ENCODE results near the gene MORC2.

MORC2 gene

GRCh38 chr22:30968015-30968923 lies at the start of gene MORC2:
Gene MORC2 (minus strand): TSS chr22:30968774. CDS start chr22:30967889, 885 bp downstream.
- in situ Hi-C loops (cut with MboI; ENCODE audit: low sequenced_read_pairs): no loop called here

GRCh38 chr22:31005535-31005934 lies 37.0 kb upstream of the MORC2 start:
- in situ Hi-C loops (cut with MboI; ENCODE audit: low sequenced_read_pairs): no loop called here

DNA sequence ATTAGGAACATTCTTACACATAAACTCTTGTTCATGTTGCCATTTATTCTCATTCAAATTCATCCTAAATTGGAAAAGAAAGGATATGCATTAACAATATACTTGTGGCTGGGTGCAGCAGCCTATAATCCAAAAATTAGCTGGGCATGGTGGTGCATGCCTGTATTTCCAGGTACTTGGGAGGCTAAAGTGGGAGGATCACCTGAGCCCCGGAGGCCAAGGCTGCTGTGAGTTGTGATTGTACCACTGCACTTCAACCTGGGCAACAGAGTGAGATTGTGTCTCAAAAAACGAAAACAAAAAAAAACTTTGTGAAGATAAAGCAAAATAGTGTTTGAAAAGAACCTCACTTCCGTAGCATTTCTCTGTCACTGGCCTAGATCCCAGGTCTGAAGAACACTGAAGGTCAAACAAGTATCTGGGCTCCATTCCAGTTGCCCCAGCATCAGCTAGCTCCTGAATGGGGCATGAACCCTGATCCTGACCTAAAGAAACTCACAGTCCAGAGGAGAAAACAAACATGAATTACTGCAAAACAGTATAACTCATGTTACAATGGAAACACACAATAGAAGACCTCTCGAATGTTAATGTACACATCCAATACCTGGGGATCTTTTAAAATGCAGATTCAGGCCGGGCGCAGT lies 32.7 kb upstream of the MORC2 start:
- in situ Hi-C loops (cut with MboI; ENCODE audit: low sequenced_read_pairs): no loop called here

GRCh38 chr22:30998329-30998728 lies 29.8 kb upstream of the MORC2 start:
- in situ Hi-C loops (cut with MboI; ENCODE audit: low sequenced_read_pairs): no loop called here

DNA sequence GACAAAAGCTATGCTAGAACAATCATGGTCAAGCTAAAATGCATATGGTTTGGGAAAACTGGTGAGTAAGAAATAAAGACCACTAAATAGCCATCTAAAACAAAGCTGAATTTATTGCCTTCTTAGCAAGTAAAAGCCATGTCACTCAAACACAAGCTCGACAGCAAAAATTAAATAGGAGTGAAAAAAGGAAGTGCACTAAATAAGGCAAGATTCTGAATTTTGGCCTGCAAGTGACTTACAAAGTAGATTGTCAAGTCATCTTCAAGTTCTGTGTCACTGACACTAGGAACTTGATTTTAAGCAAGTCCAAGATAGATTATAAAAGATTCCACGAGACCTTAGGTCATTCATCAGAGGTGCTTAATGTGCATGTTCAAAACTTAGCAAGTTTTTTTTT lies 27.9 kb upstream of the MORC2 start:
- in situ Hi-C loops (cut with MboI; ENCODE audit: low sequenced_read_pairs): no loop called here

DNA sequence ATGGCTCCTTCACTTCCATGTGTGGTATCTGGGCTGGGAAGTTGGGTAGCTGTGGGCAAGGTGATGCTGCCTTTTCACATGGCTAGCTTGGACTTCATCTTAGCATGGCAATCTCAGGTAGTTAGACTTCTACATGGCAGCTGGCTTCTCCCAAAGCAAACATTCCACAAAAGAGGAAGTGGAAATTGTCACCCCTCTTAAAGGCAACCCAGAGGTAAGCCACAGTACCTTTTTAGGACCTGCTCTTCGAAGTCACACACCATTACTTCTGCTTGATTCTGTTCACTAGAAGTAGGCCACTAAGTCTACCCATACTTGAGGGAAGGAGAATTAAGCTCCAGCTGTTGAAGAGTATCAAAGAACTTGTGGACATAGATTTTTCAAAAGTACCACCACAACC lies 26.4 kb upstream of the MORC2 start:
- in situ Hi-C loops (cut with MboI; ENCODE audit: low sequenced_read_pairs): no loop called here

DNA sequence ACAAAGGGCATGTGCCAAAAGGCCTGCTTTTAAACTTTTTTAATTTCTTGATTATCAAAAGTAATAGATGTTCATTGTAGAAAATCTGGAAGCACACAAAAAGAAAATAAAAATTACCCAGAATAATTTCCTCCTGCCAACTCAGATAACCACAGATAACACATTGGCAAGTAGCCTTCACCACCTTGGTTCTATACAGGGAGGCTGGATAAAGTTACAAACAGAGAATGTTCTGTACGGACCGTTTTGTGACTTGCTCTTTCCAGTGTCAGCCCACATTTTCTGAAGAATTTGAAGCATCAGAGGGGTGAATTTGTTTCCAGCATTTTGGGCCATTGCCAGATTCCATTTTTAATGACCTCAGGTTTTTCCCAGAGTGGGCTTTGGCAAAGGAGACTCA lies 24.0 kb upstream of the MORC2 start:
- in situ Hi-C loops (cut with MboI; ENCODE audit: low sequenced_read_pairs): no loop called here

GRCh38 chr22:30990690-30991089 lies 22.1 kb upstream of the MORC2 start:
- in situ Hi-C loops (cut with MboI; ENCODE audit: low sequenced_read_pairs): no loop called here

- in situ Hi-C loops (cut with MboI; ENCODE audit: low sequenced_read_pairs): no loop called here
Measured at GRCh38 chr22:30989474-30989873, 20.9 kb upstream of the MORC2 start.

DNA sequence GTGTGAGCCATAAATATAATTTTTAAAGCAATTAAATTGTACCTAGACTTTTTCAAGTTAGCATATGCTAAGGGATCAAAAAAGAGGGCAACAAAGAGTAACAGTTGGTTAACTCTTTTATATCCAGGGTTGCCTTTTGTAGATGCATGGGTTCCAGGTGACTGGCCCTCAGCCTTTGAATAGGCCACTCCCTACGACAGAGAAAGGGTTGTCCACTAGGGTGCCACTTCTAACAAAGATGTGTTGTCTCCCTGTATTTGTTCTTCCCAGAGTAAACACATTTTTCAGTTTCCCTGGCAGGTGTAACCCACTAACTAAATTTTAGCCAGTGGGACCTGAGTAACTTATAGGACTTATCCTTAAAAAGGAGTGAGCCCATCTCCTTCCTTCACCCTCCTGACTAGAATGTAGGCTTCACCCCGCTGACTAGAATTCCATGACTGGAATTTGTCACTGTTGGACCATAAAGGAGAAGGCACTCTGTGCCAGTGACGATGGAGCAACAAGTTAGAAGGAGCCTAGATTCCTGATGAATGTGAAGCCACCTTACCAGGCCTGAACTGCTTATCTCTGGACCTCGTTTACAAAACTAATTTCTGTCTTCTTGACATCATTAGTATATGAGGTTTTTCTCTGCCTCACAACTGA lies 17.1 kb upstream of the MORC2 start:
- in situ Hi-C loops (cut with MboI; ENCODE audit: low sequenced_read_pairs): no loop called here

DNA sequence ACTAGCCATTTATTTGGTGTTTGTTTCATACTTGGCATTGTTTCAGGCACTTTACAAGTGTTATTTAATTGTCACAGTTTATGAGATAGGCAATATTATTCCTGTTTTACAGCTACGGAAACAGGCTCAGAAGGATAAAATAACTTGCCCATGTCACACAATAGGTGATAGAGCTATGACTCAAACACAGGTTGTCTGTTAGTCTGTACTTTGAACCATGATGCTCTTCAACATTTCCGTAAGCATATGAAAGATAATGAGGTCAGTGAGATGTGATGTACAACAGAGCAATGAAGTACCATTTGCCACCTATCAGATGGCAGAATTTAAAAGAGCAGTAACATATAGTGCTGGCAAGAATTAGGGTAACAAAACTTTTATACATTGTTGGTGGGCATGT lies 15.7 kb upstream of the MORC2 start:
- in situ Hi-C loops (cut with MboI; ENCODE audit: low sequenced_read_pairs): no loop called here

GRCh38 chr22:30982512-30982911 lies 13.9 kb upstream of the MORC2 start:
- in situ Hi-C loops (cut with MboI; ENCODE audit: low sequenced_read_pairs): no loop called here

DNA sequence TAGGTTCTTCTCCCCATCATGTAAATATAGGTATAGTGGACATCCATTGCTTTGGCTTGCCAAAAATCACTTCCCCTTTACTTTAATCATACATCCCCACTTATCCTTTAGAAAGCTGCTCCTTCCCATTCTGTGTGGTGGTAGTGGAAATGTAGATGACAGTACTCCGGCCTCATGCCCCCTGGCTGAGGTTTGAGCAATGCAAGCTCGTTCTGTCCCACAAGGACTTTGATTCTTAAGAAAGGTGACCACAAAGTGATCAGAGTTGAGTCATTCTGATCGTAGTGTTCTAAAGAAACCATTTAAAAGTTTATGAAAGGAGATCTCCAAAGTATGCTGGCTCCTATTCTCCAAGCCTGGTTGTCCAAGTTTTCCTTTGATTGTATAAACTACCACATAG lies 11.4 kb upstream of the MORC2 start:
- in situ Hi-C loops (cut with MboI; ENCODE audit: low sequenced_read_pairs): no loop called here

GRCh38 chr22:30978304-30978962 lies 9.9 kb upstream of the MORC2 start:
- in situ Hi-C loops (cut with MboI; ENCODE audit: low sequenced_read_pairs): no loop called here

- in situ Hi-C loops (cut with MboI; ENCODE audit: low sequenced_read_pairs): no loop called here
Measured at GRCh38 chr22:30970356-30970746, 1.8 kb upstream of the MORC2 start.

DNA sequence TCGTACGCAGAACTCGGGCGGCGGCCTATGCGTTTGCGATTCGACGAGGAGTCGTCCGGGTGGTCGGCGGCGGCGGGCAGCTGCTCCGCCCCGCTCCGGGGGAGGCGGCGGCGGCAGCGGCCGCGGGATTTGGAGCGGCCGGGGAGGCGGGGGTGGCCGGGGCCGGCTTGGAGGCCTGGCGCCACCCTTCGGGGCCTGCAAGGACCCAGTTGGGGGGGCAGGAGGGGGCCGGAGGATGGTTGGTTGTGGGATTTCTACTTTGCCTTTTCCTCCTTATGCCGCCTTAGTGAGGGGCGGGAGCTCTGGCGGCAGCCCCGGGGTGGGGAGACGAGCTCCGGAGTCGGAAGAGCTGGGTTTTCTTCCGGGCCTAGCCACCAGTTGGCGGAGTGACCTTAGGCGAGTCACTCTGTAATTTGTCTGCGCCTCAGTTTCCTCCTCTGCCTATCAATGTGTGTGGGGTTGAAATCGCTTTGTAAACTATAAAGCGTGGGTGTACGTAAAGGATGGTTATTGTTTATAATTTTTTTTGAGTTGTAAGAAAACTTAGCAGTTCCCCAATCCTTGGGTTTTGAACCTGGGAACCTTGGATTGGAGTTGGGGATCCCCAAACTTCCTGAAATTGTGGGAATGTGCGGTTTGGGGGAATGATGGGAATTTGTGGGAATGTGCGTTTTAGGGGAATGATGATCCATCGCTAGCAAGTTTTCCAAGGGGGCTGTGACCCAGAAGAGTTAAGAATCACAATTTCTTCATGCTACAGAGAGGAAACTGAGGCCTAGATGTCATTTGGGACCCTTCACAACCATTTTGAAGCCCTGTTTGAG lies 1.2 kb upstream of the MORC2 start:
- in situ Hi-C loops (cut with MboI; ENCODE audit: low sequenced_read_pairs): no loop called here

- in situ Hi-C loops (cut with MboI; ENCODE audit: low sequenced_read_pairs): no loop called here
Measured at GRCh38 chr22:30968924-30969531, 454 bp upstream of the MORC2 start, which contains the start of gene TUG1. Gene TUG1 (plus strand): TSS chr22:30969265.

DNA sequence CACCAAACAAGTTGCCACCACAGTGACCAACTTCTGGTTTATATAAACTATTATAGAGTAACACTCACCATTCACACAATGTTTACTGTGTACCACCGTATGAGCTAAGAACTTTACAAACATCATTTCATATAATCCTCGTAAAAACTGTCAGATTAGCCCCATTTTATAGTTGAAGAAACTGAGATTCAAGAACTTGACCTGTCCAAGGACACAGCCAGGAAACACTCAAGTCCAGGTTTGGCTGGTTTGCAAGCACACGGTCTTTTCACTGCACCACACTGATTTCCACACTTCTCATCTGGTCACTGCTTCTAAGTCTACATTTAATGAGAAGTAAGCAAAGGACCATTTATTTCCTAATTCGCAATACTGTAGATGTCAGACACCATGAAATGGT lies 3.7 kb downstream of the MORC2 start:
- in situ Hi-C loops (cut with MboI; ENCODE audit: low sequenced_read_pairs): no loop called here

GRCh38 chr22:30955153-30955552 lies 13.4 kb downstream of the MORC2 start:
- in situ Hi-C loops (cut with MboI; ENCODE audit: low sequenced_read_pairs): no loop called here

GRCh38 chr22:30953206-30953605 lies 15.4 kb downstream of the MORC2 start:
- in situ Hi-C loops (cut with MboI; ENCODE audit: low sequenced_read_pairs): no loop called here

All from HL-60/S4 treated with phorbol 12-myristate 13-acetate at 8.2 ng/mL for 4 days and 3 days (cell line).